Measurements from ENCODE around the gene RPL9. TPM values are rescaled to one million over a fixed set of nuclear protein-coding genes. Genes with fewer than 3 reads are reported as not detected.

Gene RPL9
- polyA plus RNA-seq, 1 donor (not counting 4 experiments of a cell fraction or from before 2014, with no cell fraction given): 1,522 TPM

- FAIRE-seq (no peak), DNase-seq (ENCODE audit: low read depth, low spot score) (no peak)
- peaks cover 4% of the 10 kb centered on the region in 2 experiments for H3K36me3 ChIP-seq (ENCODE audit: control insufficient read depth in 2 of 2, extremely low read depth in 1 of 2, insufficient read depth in 2 of 2, low read length in 2 of 2)
- dilution Hi-C loops (cut with MboI; ENCODE audit: extremely low pct_ligation_motif_present, low sequenced_read_pairs): no loop called here
- H3K27me3 ChIP-seq (ENCODE audit: control insufficient read depth, extremely low read depth, insufficient read depth, low read length): no peaks in the 10 kb centered on the region
- no peak overlapping the region for H3K4me2 ChIP-seq (ENCODE audit: control insufficient read depth, extremely low read depth, insufficient read depth, low read depth, low read length)
- H3K4me3 ChIP-seq (ENCODE audit: control insufficient read depth in 2 of 3, extremely low read depth in 1 of 3, insufficient read depth in 2 of 3, low read depth in 1 of 3, low read length in 3 of 3): no peak overlapping the region
- peaks cover 10% of the 10 kb centered on the region for H3K4me1 ChIP-seq (ENCODE audit: control insufficient read depth, extremely low read depth, insufficient read depth, low read length)
- H3K27ac ChIP-seq (ENCODE audit: control insufficient read depth, insufficient read depth, low read length): no peak overlapping the region
- H2AFZ ChIP-seq (ENCODE audit: control insufficient read depth, low read length): no peak overlapping the region
- no peak for TF ChIP-seq EZH2 (IDR thresholded peaks at IDR 0.05; ENCODE audit: low read length)
- TF ChIP-seq, protein P1, sequence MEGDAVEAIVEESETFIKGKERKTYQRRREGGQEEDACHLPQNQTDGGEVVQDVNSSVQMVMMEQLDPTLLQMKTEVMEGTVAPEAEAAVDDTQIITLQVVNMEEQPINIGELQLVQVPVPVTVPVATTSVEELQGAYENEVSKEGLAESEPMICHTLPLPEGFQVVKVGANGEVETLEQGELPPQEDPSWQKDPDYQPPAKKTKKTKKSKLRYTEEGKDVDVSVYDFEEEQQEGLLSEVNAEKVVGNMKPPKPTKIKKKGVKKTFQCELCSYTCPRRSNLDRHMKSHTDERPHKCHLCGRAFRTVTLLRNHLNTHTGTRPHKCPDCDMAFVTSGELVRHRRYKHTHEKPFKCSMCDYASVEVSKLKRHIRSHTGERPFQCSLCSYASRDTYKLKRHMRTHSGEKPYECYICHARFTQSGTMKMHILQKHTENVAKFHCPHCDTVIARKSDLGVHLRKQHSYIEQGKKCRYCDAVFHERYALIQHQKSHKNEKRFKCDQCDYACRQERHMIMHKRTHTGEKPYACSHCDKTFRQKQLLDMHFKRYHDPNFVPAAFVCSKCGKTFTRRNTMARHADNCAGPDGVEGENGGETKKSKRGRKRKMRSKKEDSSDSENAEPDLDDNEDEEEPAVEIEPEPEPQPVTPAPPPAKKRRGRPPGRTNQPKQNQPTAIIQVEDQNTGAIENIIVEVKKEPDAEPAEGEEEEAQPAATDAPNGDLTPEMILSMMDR (optimal IDR thresholded peaks at IDR 0.05 in 1 of 3, IDR thresholded peaks at IDR 0.05 in 1 of 3, conservative IDR thresholded peaks at IDR 0.05 in 1 of 3; ENCODE audit: extremely low read depth in 1 of 3, insufficient read depth in 2 of 3, low read length in 3 of 3): no peak
- no peaks in the 10 kb centered on the region for H3K9me1 ChIP-seq (ENCODE audit: control insufficient read depth, extremely low read depth, insufficient read depth, low read length)
- H3K79me2 ChIP-seq (ENCODE audit: control insufficient read depth, insufficient read depth, low read length): no peaks in the 10 kb centered on the region
- H3K9me3 ChIP-seq (ENCODE audit: control insufficient read depth, low read depth, low read length): no peaks in the 10 kb centered on the region
- H4K20me1 ChIP-seq (ENCODE audit: control insufficient read depth, extremely low read depth, insufficient read depth, low read length): no peaks in the 10 kb centered on the region
- no peak overlapping the region for H3K9ac ChIP-seq (ENCODE audit: control insufficient read depth, extremely low read depth, insufficient read depth, low read length)
Measured at GRCh38 chr4:39498727-39499020, 40.0 kb upstream of the RPL9 start.

- dilution Hi-C loops (cut with MboI; ENCODE audit: extremely low pct_ligation_motif_present, low sequenced_read_pairs): no loop called here
- no peak overlapping the region for H3K27ac ChIP-seq (ENCODE audit: control insufficient read depth, insufficient read depth, low read length)
- no peak for TF ChIP-seq EZH2 (IDR thresholded peaks at IDR 0.05; ENCODE audit: low read length)
- TF ChIP-seq, protein P1 (optimal IDR thresholded peaks at IDR 0.05 in 1 of 3, IDR thresholded peaks at IDR 0.05 in 1 of 3, conservative IDR thresholded peaks at IDR 0.05 in 1 of 3; ENCODE audit: extremely low read depth in 1 of 3, insufficient read depth in 2 of 3, low read length in 3 of 3): no peak
- no peaks in the 10 kb centered on the region for H3K79me2 ChIP-seq (ENCODE audit: control insufficient read depth, insufficient read depth, low read length)
- H3K9me3 ChIP-seq (ENCODE audit: control insufficient read depth, low read depth, low read length): no peaks in the 10 kb centered on the region
- no peak overlapping the region for H3K4me3 ChIP-seq (ENCODE audit: control insufficient read depth in 2 of 3, extremely low read depth in 1 of 3, insufficient read depth in 2 of 3, low read depth in 1 of 3, low read length in 3 of 3)
- peaks cover 10% of the 10 kb centered on the region for H3K4me1 ChIP-seq (ENCODE audit: control insufficient read depth, extremely low read depth, insufficient read depth, low read length)
- H3K4me2 ChIP-seq (ENCODE audit: control insufficient read depth, extremely low read depth, insufficient read depth, low read depth, low read length): no peak overlapping the region
- H3K9me1 ChIP-seq (ENCODE audit: control insufficient read depth, extremely low read depth, insufficient read depth, low read length): no peaks in the 10 kb centered on the region
- no peaks in the 10 kb centered on the region for H3K36me3 ChIP-seq (ENCODE audit: control insufficient read depth in 2 of 2, extremely low read depth in 1 of 2, insufficient read depth in 2 of 2, low read length in 2 of 2)
- no peak overlapping the region for H2AFZ ChIP-seq (ENCODE audit: control insufficient read depth, low read length)
- no peaks in the 10 kb centered on the region for H3K27me3 ChIP-seq (ENCODE audit: control insufficient read depth, extremely low read depth, insufficient read depth, low read length)
- FAIRE-seq (no peak), DNase-seq (ENCODE audit: low read depth, low spot score) (no peak)
- H4K20me1 ChIP-seq (ENCODE audit: control insufficient read depth, extremely low read depth, insufficient read depth, low read length): no peaks in the 10 kb centered on the region
- H3K9ac ChIP-seq (ENCODE audit: control insufficient read depth, extremely low read depth, insufficient read depth, low read length): no peak overlapping the region
Measured at GRCh38 chr4:39497909-39498726, 39.4 kb upstream of the RPL9 start.
